Pancreas (tissue), 10 donors: ENCODE data around the gene NPRL2. TPM values are rescaled to one million over a fixed set of nuclear protein-coding genes. Genes with fewer than 3 reads are reported as not detected.
A peak's percentile ranks its signal among the peaks of the same experiment; 100 is the strongest.

Experiments used
- ATAC-seq, 4 donors: fragments of 200-7000 bp; cut with Tn5 transposase; one replicate each; pipeline versions ENCODE4 v1.8.0 to v1.9.1; 2020; ENCODE audit warnings: mild to moderate bottlenecking in 4 of 4, moderate library complexity in 4 of 4
- DNase-seq, 6 donors: peaks; one replicate each; pipeline ENCODE4 v3.0.0-alpha.2; 2020
- FAIRE-seq: peaks from 2 replicates; lab custom pipeline; 2012; peaks lifted over from hg19 to GRCh38; lab: Jason Lieb, UNC
- H3K27ac ChIP-seq, 4 donors: fragments of 200-600 bp; sonication (generic); 1 replicate in 3 of 4; 2 replicates in 1 of 4; pipeline versions ENCODE4 v1.5.0 to v1.8.0; 2020
- H3K27me3 ChIP-seq, 4 donors: fragments of 200-600 bp; one replicate each; pipeline ENCODE4 v1.8.0; 2021
- H3K36me3 ChIP-seq, 3 donors: fragments of 200-600 bp; sonication (generic) in 1 of 3; one replicate each; pipeline versions ENCODE4 v1.5.0 to v1.8.0; 2020 to 2021
- H3K4me1 ChIP-seq, 3 donors: fragments of 200-600 bp; one replicate each; pipeline ENCODE4 v1.8.0; 2021
- H3K4me3 ChIP-seq, 4 donors: fragments of 200-600 bp; sonication (generic) in 2 of 4; one replicate each; pipeline versions ENCODE4 v1.5.0 to v1.8.0; 2020 to 2021
- H3K9me3 ChIP-seq, 4 donors: fragments of 200-600 bp; one replicate each; pipeline ENCODE4 v1.8.0; 2021
- WGBS, 2 donors: extraction: QIAGEN DNeasy Blood & Tissue Kit; methylation state at CpG; one replicate each; pipeline ENCODE4 v1.1.7; 2013; 5-methylcytosine and 5-hydroxymethylcytosine counted together
- intact Hi-C, 3 donors: fragments of 100-400 bp; cut with DNase I; formaldehyde crosslinking; loops; one replicate each; pipeline versions ENCODE4 v1.11.1 to v1.14.2; 2022
- polyA plus RNA-seq, 2 donors: library from polyadenylated mRNA; stranded (reverse); fragments of 200-250 nt; gene quantifications; one replicate each; pipeline ENCODE4 v1.2.3, GENCODE V29; 2013
- total RNA-seq, 6 donors: library from RNA; stranded (reverse); fragmentation: NEBNext Ultra II Directional in 4 of 6; extraction: Animal tissue kit (Norgen Biotek cat#: 25700) in 4 of 6; gene quantifications; one replicate each; pipeline versions ENCODE4 v1.2.1 to v1.2.4, GENCODE V29; 2021 to 2023
- TF ChIP-seq, protein P1 (sequence below), 4 donors: fragments of 200-600 bp; sonication (generic) in 3 of 4; IDR thresholded peaks; one replicate each; pipeline versions ENCODE4 v1.5.0 to v1.8.0; 2021; ENCODE audit warnings: antibody characterized with exemption in 4 of 4
- donor health status: healthy with polysubstance abuse.
- donor health status: DM: no; HTN: no; CAD: no; lungs with moderate emphysema.
- donor health status: DM: no; HTN: no; CAD: no.
- donor health status: control.
- donor health status: control.
- donor health status: Bipolar disorder and iron deficiency.
- donor health status: DM: yes; HTN: yes; CAD: no.
- donor health status: DM: no; HTN: no; CAD: no.
- donor health status: DM: no; HTN: no; CAD: no.
- donor health status: DM: yes; HTN: yes; CAD: no.

NPRL2 gene
- total and polyA plus RNA-seq, 8 donors, result 17.1 to 41.8 (median 20.3) TPM

DNA sequence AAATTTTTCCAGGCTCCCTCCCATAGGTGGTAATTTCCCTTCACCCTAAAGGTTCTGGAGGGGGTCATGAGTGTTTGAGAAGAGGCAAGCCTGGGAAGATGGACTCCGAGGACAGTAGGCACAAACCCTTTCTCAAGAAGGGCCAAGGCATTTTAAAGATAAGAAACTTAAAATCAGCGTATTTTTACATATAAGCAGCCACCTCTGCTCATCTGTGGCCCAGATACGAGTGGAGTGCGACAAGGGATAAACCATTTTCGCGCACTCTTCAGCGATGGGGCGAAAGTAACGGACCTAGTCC lies 10.5 kb downstream of the NPRL2 start:
- FAIRE-seq, result no peak
- 72 to 75% methylated on average over 9 of the region's 9 CpGs for WGBS, 2 donors
- no peaks in the 10 kb centered on the region for H3K9me3 ChIP-seq
- H3K27ac ChIP-seq, result peak overlapping the region in 3 of 4 donors; percentile 16 to 60 (median 55)
- no peaks in the 10 kb centered on the region for H3K36me3 ChIP-seq
- intact Hi-C loops, result loop anchor here in 1 of 3 donors (10.0 kb wide), 1 partner anchor 215 kb away; no protein-coding TSS in a partner anchor
- H3K4me1 ChIP-seq, result peaks cover 0 to 21% (median 12%) of the 10 kb centered on the region in 3 donors
- peak overlapping the region in 2 of 4 donors; percentile 23 to 72 for H3K4me3 ChIP-seq
- no peak for DNase-seq
- TF ChIP-seq, protein P1, sequence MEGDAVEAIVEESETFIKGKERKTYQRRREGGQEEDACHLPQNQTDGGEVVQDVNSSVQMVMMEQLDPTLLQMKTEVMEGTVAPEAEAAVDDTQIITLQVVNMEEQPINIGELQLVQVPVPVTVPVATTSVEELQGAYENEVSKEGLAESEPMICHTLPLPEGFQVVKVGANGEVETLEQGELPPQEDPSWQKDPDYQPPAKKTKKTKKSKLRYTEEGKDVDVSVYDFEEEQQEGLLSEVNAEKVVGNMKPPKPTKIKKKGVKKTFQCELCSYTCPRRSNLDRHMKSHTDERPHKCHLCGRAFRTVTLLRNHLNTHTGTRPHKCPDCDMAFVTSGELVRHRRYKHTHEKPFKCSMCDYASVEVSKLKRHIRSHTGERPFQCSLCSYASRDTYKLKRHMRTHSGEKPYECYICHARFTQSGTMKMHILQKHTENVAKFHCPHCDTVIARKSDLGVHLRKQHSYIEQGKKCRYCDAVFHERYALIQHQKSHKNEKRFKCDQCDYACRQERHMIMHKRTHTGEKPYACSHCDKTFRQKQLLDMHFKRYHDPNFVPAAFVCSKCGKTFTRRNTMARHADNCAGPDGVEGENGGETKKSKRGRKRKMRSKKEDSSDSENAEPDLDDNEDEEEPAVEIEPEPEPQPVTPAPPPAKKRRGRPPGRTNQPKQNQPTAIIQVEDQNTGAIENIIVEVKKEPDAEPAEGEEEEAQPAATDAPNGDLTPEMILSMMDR (IDR thresholded peaks at IDR 0.05), result no peak
- no peaks in the 10 kb centered on the region for H3K27me3 ChIP-seq
- ATAC-seq, result no peak

DNA sequence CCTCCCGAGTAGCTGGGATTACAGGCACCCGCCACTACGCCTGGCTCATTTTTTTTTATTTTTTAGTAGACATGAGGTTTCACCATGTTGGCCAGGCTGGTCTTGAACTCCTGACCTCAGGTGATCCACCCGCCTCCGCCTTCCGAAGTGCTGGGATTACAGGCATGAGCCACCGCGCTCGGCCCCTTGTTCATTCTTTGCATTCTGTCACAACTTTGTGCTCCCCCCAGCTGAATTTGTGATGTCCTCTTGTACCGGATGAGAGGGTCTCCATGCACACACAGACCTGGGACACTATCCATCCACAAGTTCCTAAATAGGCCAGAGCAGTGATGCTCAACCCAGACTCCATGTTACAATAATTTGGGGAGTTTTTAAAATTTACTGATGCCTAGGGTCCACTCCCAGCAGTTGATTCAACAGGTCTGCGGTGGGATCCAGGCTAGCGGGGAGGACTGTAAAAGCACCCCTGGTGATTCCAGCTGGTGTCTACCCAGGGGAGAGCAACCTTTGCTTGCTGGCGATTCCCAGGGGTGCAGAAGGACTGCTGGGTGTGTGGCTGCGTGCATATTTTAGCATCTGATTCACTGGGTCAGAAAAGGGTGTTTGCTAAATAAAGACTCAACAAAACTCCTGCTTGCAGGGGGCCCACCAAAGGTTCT lies 11.0 kb downstream of the NPRL2 start:
- 87 to 92% methylated on average over 13 to 14 of the region's 14 CpGs for WGBS, 2 donors
- H3K27ac ChIP-seq, result peak overlapping the region in 3 of 4 donors; percentile 90 to 97 (median 95)
- peak overlapping the region in 1 of 4 donors; percentile 72 for H3K4me3 ChIP-seq
- FAIRE-seq (no peak), DNase-seq (peak in 1 of 6 donors; percentile 49), ATAC-seq (no peak)
- H3K36me3 ChIP-seq, result no peaks in the 10 kb centered on the region
- H3K9me3 ChIP-seq, result no peaks in the 10 kb centered on the region
- H3K4me1 ChIP-seq, result peaks cover 4 to 26% (median 17%) of the 10 kb centered on the region in 3 donors
- H3K27me3 ChIP-seq, result no peaks in the 10 kb centered on the region
- TF ChIP-seq, protein P1 (IDR thresholded peaks at IDR 0.05), result no peak
- intact Hi-C loops, result loop anchor here in 1 of 3 donors (10.0 kb wide), 1 partner anchor 215 kb away; no protein-coding TSS in a partner anchor

- FAIRE-seq, result no peak
- TF ChIP-seq, protein P1 (IDR thresholded peaks at IDR 0.05), result no peak
- intact Hi-C loops, result no loop called here
- no peak for ATAC-seq
- no peaks in the 10 kb centered on the region for H3K36me3 ChIP-seq
- peaks cover 10 to 32% (median 24%) of the 10 kb centered on the region in 3 donors for H3K4me1 ChIP-seq
- no peaks in the 10 kb centered on the region for H3K9me3 ChIP-seq
- peak overlapping the region in 3 of 4 donors; percentile 90 to 97 (median 95) for H3K27ac ChIP-seq
- WGBS, 2 donors, result 78 to 83% methylated on average over 5 of the region's 5 CpGs
- no peak for DNase-seq
- H3K27me3 ChIP-seq, result no peaks in the 10 kb centered on the region
- H3K4me3 ChIP-seq, result peak overlapping the region in 1 of 4 donors; percentile 72
These were observed 11.6 kb downstream of the NPRL2 start for GRCh38 chr3:50338965-50339364.

GRCh38 chr3:50337175-50337861 lies 13.3 kb downstream of the NPRL2 start:
- H3K9me3 ChIP-seq, result no peaks in the 10 kb centered on the region

More at GRCh38 chr3:50337175-50337861, 13.3 kb downstream of the NPRL2 start:
- intact Hi-C loops, result no loop called here
- H3K4me1 ChIP-seq, result peaks cover 10 to 42% (median 28%) of the 10 kb centered on the region in 3 donors
- FAIRE-seq, result peak; percentile 39
- DNase-seq, result peak; percentile 97 to 100 (median 100)
- ATAC-seq, result peak; percentile 87 to 92 (median 89)
- H3K27me3 ChIP-seq, result no peaks in the 10 kb centered on the region
- peak overlapping the region; percentile 90 to 97 (median 96) for H3K27ac ChIP-seq
- 1% methylated on average over 71 to 79 of the region's 79 CpGs for WGBS, 2 donors
- TF ChIP-seq, protein P1 (IDR thresholded peaks at IDR 0.05), result no peak
- H3K36me3 ChIP-seq, result peaks cover 0 to 2% (median 0%) of the 10 kb centered on the region in 3 donors
- peak overlapping the region; percentile 39 to 98 (median 84) for H3K4me3 ChIP-seq
